GM23338 (cell line): ENCODE data around the gene CDH15. TPM values are rescaled to one million over a fixed set of nuclear protein-coding genes. Genes with fewer than 3 reads are reported as not detected.

ENCODE experiments used
- ATAC-seq: fragments of 200-7000 bp; cut with Tn5 transposase; 3 replicates; pipeline ENCODE4 v1.9.1; 2020
- DNase-seq: peaks from one replicate; pipeline ENCODE4 v3.0.0-alpha.2; 2015; ENCODE audit warnings: low spot score
- H2AFZ ChIP-seq: fragments of 200-600 bp; sonication (generic); 2 replicates; pipeline ENCODE4 v1.8.0; 2016; ENCODE audit warnings: antibody characterized with exemption, mild to moderate bottlenecking, moderate library complexity
- H3F3A ChIP-seq: fragments of 200-600 bp; sonication (generic); replicated peaks from 2 replicates; pipeline ENCODE4 v1.8.0; 2017; ENCODE audit warnings: antibody characterized with exemption, mixed run types, low read depth
- H3K27ac ChIP-seq: fragments of 200-600 bp; sonication (generic); 2 replicates; pipeline ENCODE4 v1.6.1; 2016; ENCODE audit warnings: low read depth
- H3K27me3 ChIP-seq: fragments of 200-600 bp; sonication (generic); 2 replicates; pipeline ENCODE4 v1.8.0; 2016; ENCODE audit warnings: mild to moderate bottlenecking, mixed run types, moderate library complexity; ENCODE audit not compliant: insufficient read depth
- H3K36me3 ChIP-seq: fragments of 200-600 bp; sonication (generic); 2 replicates; pipeline ENCODE4 v1.8.0; 2016; ENCODE audit warnings: mild to moderate bottlenecking; ENCODE audit not compliant: insufficient read depth
- H3K4me1 ChIP-seq: fragments of 200-600 bp; sonication (generic); 2 replicates; pipeline ENCODE4 v1.8.0; 2016; ENCODE audit warnings: mild to moderate bottlenecking, moderate library complexity; ENCODE audit not compliant: insufficient read depth
- H3K4me2 ChIP-seq: fragments of 200-600 bp; sonication (generic); 2 replicates; pipeline ENCODE4 v1.7.1; 2017; ENCODE audit warnings: mixed run types
- H3K4me3 ChIP-seq: fragments of 200-600 bp; sonication (generic); 2 replicates; pipeline ENCODE4 v1.6.1; 2016; ENCODE audit warnings: mixed run types
- H3K79me2 ChIP-seq: fragments of 200-600 bp; sonication (generic); replicated peaks from 2 replicates; pipeline ENCODE4 v1.8.0; 2017; ENCODE audit warnings: mild to moderate bottlenecking; ENCODE audit not compliant: insufficient read depth
- H3K9me2 ChIP-seq: fragments of 200-600 bp; sonication (generic); 2 replicates; pipeline ENCODE4 v1.8.0; 2017; ENCODE audit not compliant: insufficient read depth
- H4K20me1 ChIP-seq: fragments of 200-600 bp; sonication (generic); replicated peaks from 2 replicates; pipeline ENCODE4 v1.8.0; 2017; ENCODE audit warnings: mild to moderate bottlenecking; ENCODE audit not compliant: insufficient read depth
- H3K27ac Mint-ChIP-seq: 2 replicates; pipeline ENCODE4 v1.8.0; 2020; ENCODE audit warnings: inconsistent platforms, mild to moderate bottlenecking, moderate library complexity, mixed read lengths
- H3K27me3 Mint-ChIP-seq: 3 replicates; pipeline ENCODE4 v1.8.0; 2022; ENCODE audit warnings: low read depth, mild to moderate bottlenecking, moderate library complexity, mixed read lengths, inconsistent platforms; ENCODE audit not compliant: insufficient read depth, poor library complexity
- H3K36me3 Mint-ChIP-seq: 3 replicates; pipeline ENCODE4 v1.8.0; 2021; ENCODE audit warnings: low read depth, mild to moderate bottlenecking, inconsistent platforms, moderate library complexity, mixed read lengths
- H3K4me1 Mint-ChIP-seq: 3 replicates; pipeline ENCODE4 v1.8.0; 2020; ENCODE audit warnings: mild to moderate bottlenecking, inconsistent platforms, mixed read lengths
- H3K4me3 Mint-ChIP-seq: 3 replicates; pipeline ENCODE4 v1.8.0; 2021; ENCODE audit warnings: moderate library complexity, mild to moderate bottlenecking, inconsistent platforms, mixed read lengths
- H3K9me3 Mint-ChIP-seq: 3 replicates; pipeline ENCODE4 v1.8.0; 2020; ENCODE audit warnings: moderate library complexity, mild to moderate bottlenecking, inconsistent platforms, mixed read lengths
- CREB1 ChIP-seq: fragments of 250-450 bp; sonication (Bioruptor Pico); IDR thresholded peaks from 2 replicates; pipeline ENCODE4 v1.5.0; 2020; ENCODE audit warnings: low read depth, mild to moderate bottlenecking, moderate library complexity
- ETS1 ChIP-seq: IDR thresholded peaks from 2 replicates; pipeline ENCODE4 v1.6.1; 2016; ENCODE audit warnings: antibody characterized with exemption
- EZH2 ChIP-seq: fragments of 200-600 bp; sonication (generic); IDR thresholded peaks from one replicate; pipeline ENCODE4 v1.8.0; 2017; ENCODE audit warnings: antibody characterized with exemption, mild to moderate bottlenecking, low read depth; ENCODE audit not compliant: unreplicated experiment
- EZH2phosphoT487 ChIP-seq: fragments of 200-600 bp; sonication (generic); IDR thresholded peaks from one replicate; pipeline ENCODE4 v1.8.1; 2018; ENCODE audit warnings: antibody characterized with exemption; ENCODE audit not compliant: unreplicated experiment
- JUNB ChIP-seq: IDR thresholded peaks from one replicate; pipeline ENCODE4 v1.6.1; 2016; ENCODE audit warnings: antibody characterized with exemption; ENCODE audit not compliant: unreplicated experiment
- NANOG ChIP-seq: IDR thresholded peaks from 2 replicates; pipeline ENCODE4 v1.6.1; 2016; ENCODE audit warnings: antibody characterized with exemption, borderline replicate concordance
- POLR2AphosphoS5 ChIP-seq: IDR thresholded peaks from 2 replicates; pipeline ENCODE4 v1.6.1; 2016; ENCODE audit warnings: antibody characterized with exemption, low read depth
- STAT1 ChIP-seq: IDR thresholded peaks from one replicate; pipeline ENCODE4 v1.6.1; 2016; ENCODE audit warnings: antibody characterized with exemption; ENCODE audit not compliant: unreplicated experiment
- ZNF114 ChIP-seq: fragments of 250-450 bp; sonication (Bioruptor Pico); IDR thresholded peaks from 2 replicates; pipeline ENCODE4 v1.5.0; 2020; ENCODE audit warnings: mild to moderate bottlenecking, moderate library complexity
- ZNF331 ChIP-seq: fragments of 250-450 bp; sonication (Bioruptor Pico); IDR thresholded peaks from 2 replicates; pipeline ENCODE4 v1.5.0; 2020; ENCODE audit warnings: low read depth, mild to moderate bottlenecking, moderate library complexity
- ZNF462 ChIP-seq: fragments of 250-450 bp; sonication (Bioruptor Pico); IDR thresholded peaks from 2 replicates; pipeline ENCODE4 v1.5.0; 2020; ENCODE audit warnings: mild to moderate bottlenecking, moderate library complexity
- polyA plus RNA-seq: library from polyadenylated mRNA; unstranded; fragments of >200 nt; fragmentation: Nextera tagmentation; extraction: Ambion mirVana; gene quantifications from 2 replicates; pipeline ENCODE4 v1.2.1, GENCODE V29; 2016
- total RNA-seq: library from RNA; depleted of rRNA; stranded (reverse); fragments of >200 nt; shearing (Covaris generic); gene quantifications from 2 replicates; pipeline ENCODE4 v1.2.3, GENCODE V29; 2014
- TF ChIP-seq, protein P1 (sequence below), 2 experiments: fragments of 200-600 bp in 1 of 2; sonication (generic) in 1 of 2; conservative IDR thresholded peaks; 2 replicates each; pipeline versions ENCODE4 v1.5.1 to v1.6.1; 2016 to 2017; ENCODE audit warnings: antibody characterized with exemption in 2 of 2, low read depth in 2 of 2, mild to moderate bottlenecking in 2 of 2, moderate library complexity in 1 of 2
- TF ChIP-seq, protein P2 (sequence below): IDR thresholded peaks from one replicate; pipeline ENCODE4 v1.6.1; 2018; ENCODE audit warnings: antibody characterized with exemption; ENCODE audit not compliant: unreplicated experiment

CDH15 gene
- total and polyA plus RNA-seq, 2 experiments from 2014 or later: 0.61 to 1.0 TPM

- Mint-ChIP-seq H3K36me3 (no peaks in the 10 kb centered on the region), H3K4me1 (no peaks in the 10 kb centered on the region), H3K9me3 (peaks cover 5% of the 10 kb centered on the region; the same call in 1 of the 3 replicates), H3K27me3 (peaks cover 15% of the 10 kb centered on the region), H3K4me3 (no peak overlapping the region), H3K27ac (no peak overlapping the region)
- no peaks in the 10 kb centered on the region for H3K27me3 ChIP-seq
- no peak for ATAC-seq
- no peaks in the 10 kb centered on the region for H3K36me3 ChIP-seq
- no peak overlapping the region for H3K4me3 ChIP-seq
- H3K4me2 ChIP-seq: no peak overlapping the region
- no peak overlapping the region for H3K27ac ChIP-seq
- no peak overlapping the region for H2AFZ ChIP-seq
- no peak for DNase-seq
- no peaks in the 10 kb centered on the region for H3K79me2 ChIP-seq
- no peaks in the 10 kb centered on the region for H3K4me1 ChIP-seq
- H3F3A ChIP-seq: no peaks in the 10 kb centered on the region
- no peaks in the 10 kb centered on the region for H4K20me1 ChIP-seq
- TF ChIP-seq EZH2: no peak
- TF ChIP-seq ZNF114 (CRISPR knock-in tag): no peak
- TF ChIP-seq ZNF462 (CRISPR knock-in tag): no peak
- TF ChIP-seq EZH2phosphoT487: no peak
- no peak for TF ChIP-seq POLR2AphosphoS5
- TF ChIP-seq ZNF331 (CRISPR knock-in tag): no peak
- no peak for TF ChIP-seq JUNB
- no peak for TF ChIP-seq NANOG
- TF ChIP-seq, protein P1, sequence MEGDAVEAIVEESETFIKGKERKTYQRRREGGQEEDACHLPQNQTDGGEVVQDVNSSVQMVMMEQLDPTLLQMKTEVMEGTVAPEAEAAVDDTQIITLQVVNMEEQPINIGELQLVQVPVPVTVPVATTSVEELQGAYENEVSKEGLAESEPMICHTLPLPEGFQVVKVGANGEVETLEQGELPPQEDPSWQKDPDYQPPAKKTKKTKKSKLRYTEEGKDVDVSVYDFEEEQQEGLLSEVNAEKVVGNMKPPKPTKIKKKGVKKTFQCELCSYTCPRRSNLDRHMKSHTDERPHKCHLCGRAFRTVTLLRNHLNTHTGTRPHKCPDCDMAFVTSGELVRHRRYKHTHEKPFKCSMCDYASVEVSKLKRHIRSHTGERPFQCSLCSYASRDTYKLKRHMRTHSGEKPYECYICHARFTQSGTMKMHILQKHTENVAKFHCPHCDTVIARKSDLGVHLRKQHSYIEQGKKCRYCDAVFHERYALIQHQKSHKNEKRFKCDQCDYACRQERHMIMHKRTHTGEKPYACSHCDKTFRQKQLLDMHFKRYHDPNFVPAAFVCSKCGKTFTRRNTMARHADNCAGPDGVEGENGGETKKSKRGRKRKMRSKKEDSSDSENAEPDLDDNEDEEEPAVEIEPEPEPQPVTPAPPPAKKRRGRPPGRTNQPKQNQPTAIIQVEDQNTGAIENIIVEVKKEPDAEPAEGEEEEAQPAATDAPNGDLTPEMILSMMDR (conservative IDR thresholded peaks at IDR 0.05; ENCODE audit: low read depth in 2 of 2): no peak
- no peak for TF ChIP-seq ETS1
- TF ChIP-seq STAT1: no peak
- TF ChIP-seq, protein P2, sequence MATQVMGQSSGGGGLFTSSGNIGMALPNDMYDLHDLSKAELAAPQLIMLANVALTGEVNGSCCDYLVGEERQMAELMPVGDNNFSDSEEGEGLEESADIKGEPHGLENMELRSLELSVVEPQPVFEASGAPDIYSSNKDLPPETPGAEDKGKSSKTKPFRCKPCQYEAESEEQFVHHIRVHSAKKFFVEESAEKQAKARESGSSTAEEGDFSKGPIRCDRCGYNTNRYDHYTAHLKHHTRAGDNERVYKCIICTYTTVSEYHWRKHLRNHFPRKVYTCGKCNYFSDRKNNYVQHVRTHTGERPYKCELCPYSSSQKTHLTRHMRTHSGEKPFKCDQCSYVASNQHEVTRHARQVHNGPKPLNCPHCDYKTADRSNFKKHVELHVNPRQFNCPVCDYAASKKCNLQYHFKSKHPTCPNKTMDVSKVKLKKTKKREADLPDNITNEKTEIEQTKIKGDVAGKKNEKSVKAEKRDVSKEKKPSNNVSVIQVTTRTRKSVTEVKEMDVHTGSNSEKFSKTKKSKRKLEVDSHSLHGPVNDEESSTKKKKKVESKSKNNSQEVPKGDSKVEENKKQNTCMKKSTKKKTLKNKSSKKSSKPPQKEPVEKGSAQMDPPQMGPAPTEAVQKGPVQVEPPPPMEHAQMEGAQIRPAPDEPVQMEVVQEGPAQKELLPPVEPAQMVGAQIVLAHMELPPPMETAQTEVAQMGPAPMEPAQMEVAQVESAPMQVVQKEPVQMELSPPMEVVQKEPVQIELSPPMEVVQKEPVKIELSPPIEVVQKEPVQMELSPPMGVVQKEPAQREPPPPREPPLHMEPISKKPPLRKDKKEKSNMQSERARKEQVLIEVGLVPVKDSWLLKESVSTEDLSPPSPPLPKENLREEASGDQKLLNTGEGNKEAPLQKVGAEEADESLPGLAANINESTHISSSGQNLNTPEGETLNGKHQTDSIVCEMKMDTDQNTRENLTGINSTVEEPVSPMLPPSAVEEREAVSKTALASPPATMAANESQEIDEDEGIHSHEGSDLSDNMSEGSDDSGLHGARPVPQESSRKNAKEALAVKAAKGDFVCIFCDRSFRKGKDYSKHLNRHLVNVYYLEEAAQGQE: no peak
- TF ChIP-seq CREB1 (CRISPR knock-in tag): no peak
- no peaks in the 10 kb centered on the region for H3K9me2 ChIP-seq
Measured at GRCh38 chr16:89194340-89195311, 23.1 kb downstream of the CDH15 start.
